Brain microvascular endothelial cell (primary cell): ENCODE results near the gene HTR3E.

Experiments
- DNase-seq: peaks from one replicate; pipeline ENCODE4 v3.0.0-alpha.2; 2020
- H3K27ac ChIP-seq: fragments of 250-450 bp; sonication (Bioruptor Pico); 2 replicates; pipeline ENCODE4 v1.5.1; 2020; ENCODE audit warnings: mild to moderate bottlenecking, moderate library complexity
- H3K27me3 ChIP-seq: fragments of 250-450 bp; sonication (Bioruptor Pico); replicated peaks from 2 replicates; pipeline ENCODE4 v1.5.1; 2020; ENCODE audit warnings: mild to moderate bottlenecking
- H3K36me3 ChIP-seq: fragments of 250-450 bp; sonication (Bioruptor Pico); replicated peaks from 2 replicates; pipeline ENCODE4 v1.5.1; 2020; ENCODE audit warnings: mild to moderate bottlenecking
- H3K4me3 ChIP-seq: 2 replicates; pipeline ENCODE4 v1.5.1; 2011; ENCODE audit warnings: low read depth, mild to moderate bottlenecking, control low read depth, low read length, moderate library complexity
- in situ Hi-C: cut with HindIII; loops from 2 replicates; pipeline ENCODE4 v1.10.0; 2017; ENCODE audit warnings: low sequenced_read_pairs, low pct_ligation_motif_present
- TF ChIP-seq, protein P1 (sequence below): IDR thresholded peaks from 2 replicates; pipeline ENCODE4 v1.5.1; 2011; ENCODE audit warnings: low read depth, mild to moderate bottlenecking, moderate library complexity, low read length, control low read depth, inconsistent platforms; ENCODE audit errors: missing control alignments

The HTR3E gene

DNA sequence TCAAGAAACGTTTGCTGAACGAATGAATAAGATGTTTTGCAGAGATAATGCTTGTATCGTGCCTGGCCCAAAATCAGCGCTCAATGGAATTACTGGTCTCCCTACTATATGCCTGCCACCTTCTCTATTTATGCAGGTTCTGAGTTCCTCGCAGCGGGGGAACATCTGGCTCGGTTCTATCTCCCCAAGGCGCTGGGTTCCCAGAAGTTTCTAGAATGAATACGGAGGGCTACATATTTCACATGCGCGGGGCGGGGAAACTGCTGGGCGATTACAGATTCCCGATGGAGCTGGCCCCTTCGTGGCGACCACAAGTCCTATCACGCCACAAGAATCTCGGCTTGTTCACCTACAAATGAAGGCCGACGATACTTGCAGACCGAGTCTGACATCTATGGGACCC is 37.9 kb downstream of the HTR3E start:
- H3K4me3 ChIP-seq, result peak overlapping the region; percentile 96
- H3K27ac ChIP-seq, result peak overlapping the region; percentile 79
- no peak for DNase-seq
- no peaks in the 10 kb centered on the region for H3K27me3 ChIP-seq
- in situ Hi-C loops, result no loop called here
- TF ChIP-seq, protein P1, sequence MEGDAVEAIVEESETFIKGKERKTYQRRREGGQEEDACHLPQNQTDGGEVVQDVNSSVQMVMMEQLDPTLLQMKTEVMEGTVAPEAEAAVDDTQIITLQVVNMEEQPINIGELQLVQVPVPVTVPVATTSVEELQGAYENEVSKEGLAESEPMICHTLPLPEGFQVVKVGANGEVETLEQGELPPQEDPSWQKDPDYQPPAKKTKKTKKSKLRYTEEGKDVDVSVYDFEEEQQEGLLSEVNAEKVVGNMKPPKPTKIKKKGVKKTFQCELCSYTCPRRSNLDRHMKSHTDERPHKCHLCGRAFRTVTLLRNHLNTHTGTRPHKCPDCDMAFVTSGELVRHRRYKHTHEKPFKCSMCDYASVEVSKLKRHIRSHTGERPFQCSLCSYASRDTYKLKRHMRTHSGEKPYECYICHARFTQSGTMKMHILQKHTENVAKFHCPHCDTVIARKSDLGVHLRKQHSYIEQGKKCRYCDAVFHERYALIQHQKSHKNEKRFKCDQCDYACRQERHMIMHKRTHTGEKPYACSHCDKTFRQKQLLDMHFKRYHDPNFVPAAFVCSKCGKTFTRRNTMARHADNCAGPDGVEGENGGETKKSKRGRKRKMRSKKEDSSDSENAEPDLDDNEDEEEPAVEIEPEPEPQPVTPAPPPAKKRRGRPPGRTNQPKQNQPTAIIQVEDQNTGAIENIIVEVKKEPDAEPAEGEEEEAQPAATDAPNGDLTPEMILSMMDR, result no peak
- H3K36me3 ChIP-seq, result peaks cover 3% of the 10 kb centered on the region

- in situ Hi-C loops, result no loop called here
- DNase-seq, result peak; percentile 85
- H3K4me3 ChIP-seq, result peak within 1 kb of the TSS; percentile 96
- peaks cover 8% of the 10 kb centered on the region for H3K36me3 ChIP-seq
- H3K27me3 ChIP-seq, result no peaks in the 10 kb centered on the region
- TF ChIP-seq, protein P1, result peak; percentile 50
- peak within 1 kb of the TSS; percentile 79 for H3K27ac ChIP-seq
These were observed 38.5 kb downstream of the HTR3E start, which contains the start of gene EIF2B5 for GRCh38 chr3:184135149-184135910. TSS of gene EIF2B5 (plus strand) at chr3:184135358. CDS start at chr3:184135386, 28 bp downstream.

DNA sequence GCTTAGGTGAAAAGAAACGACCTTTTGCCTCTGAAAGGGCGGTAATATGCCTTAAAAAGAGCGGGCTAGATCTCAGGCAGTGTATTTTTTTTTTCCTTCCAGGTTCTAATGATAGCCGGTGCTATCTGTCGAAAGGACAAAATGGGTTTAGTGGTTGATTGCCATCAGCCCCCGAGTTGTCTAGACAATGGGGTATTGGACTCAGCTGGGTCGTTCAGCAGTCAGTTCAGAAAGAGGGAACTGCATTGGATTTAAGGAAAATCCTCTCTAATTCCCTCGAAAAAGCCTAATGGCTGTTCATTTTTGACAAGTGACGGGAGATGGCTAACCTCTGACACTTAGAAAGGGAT is 39.0 kb downstream of the HTR3E start:
- Histone ChIP-seq H3K4me3 (peak overlapping the region; percentile 96), H3K27me3 (no peaks in the 10 kb centered on the region), H3K27ac (no peak overlapping the region), H3K36me3 (peaks cover 14% of the 10 kb centered on the region)
- no peak for DNase-seq
- in situ Hi-C loops, result no loop called here
- TF ChIP-seq, protein P1, result no peak

GRCh38 chr3:184140436-184140835 is 43.6 kb downstream of the HTR3E start:
- TF ChIP-seq, protein P1, result no peak
- in situ Hi-C loops, result no loop called here
- Histone ChIP-seq H3K4me3 (no peak overlapping the region), H3K27me3 (no peaks in the 10 kb centered on the region), H3K36me3 (peaks cover 54% of the 10 kb centered on the region), H3K27ac (no peak overlapping the region)
- no peak for DNase-seq

DNA sequence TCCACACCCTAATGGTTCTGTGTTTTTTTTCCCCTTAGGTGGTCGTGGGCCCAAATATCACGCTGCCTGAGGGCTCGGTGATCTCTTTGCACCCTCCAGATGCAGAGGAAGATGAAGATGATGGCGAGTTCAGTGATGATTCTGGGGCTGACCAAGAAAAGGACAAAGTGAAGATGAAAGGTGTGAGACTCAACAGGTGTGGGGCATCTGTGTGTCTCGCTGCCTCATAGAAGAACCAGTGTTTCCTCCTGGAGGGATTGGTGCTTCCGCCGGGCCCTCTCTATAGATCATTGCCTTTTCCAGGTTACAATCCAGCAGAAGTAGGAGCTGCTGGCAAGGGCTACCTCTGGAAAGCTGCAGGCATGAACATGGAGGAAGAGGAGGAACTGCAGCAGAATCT is 45.3 kb downstream of the HTR3E start:
- Histone ChIP-seq H3K36me3 (peaks cover 62% of the 10 kb centered on the region), H3K27ac (no peak overlapping the region), H3K4me3 (no peak overlapping the region), H3K27me3 (no peaks in the 10 kb centered on the region)
- TF ChIP-seq, protein P1, result no peak
- no peak for DNase-seq
- in situ Hi-C loops, result no loop called here

DNA sequence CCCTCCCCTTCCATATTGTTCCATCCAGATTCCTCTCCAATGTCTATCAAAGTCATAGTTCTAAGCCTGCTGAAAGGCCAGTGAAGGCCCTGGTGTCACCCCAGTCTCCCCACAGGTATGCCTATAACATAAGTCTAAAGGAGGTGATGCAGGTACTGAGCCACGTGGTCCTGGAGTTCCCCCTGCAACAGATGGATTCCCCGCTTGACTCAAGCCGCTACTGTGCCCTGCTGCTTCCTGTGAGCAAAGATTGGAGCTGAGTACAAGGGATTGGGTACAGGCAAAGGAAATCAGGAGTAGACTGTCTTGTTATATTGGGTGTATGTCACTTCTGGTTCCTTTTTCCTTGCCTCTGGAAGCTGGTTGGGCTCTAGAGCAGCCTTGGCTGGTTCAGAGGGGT is 46.5 kb downstream of the HTR3E start:
- Histone ChIP-seq H3K27ac (no peak overlapping the region), H3K27me3 (no peaks in the 10 kb centered on the region), H3K4me3 (no peak overlapping the region), H3K36me3 (peaks cover 62% of the 10 kb centered on the region)
- TF ChIP-seq, protein P1, result no peak
- in situ Hi-C loops, result no loop called here
- DNase-seq, result no peak
